Lung (tissue), 16 donors: ENCODE measurements around the gene FRAT1. TPM values are rescaled to one million over a fixed set of nuclear protein-coding genes. Genes with fewer than 3 reads are reported as not detected.

Source experiments
- ATAC-seq: fragments of 200-7000 bp; cut with Tn5 transposase; one replicate; pipeline ENCODE4 v1.9.1; 2020; ENCODE audit warnings: moderate number of reproducible peaks; ENCODE audit not compliant: insufficient read depth, low FRiP score
- DNase-seq, 3 donors: peaks; one replicate each; pipeline ENCODE4 v3.0.0-alpha.2; 2013 to 2017
- H3K27ac ChIP-seq, 2 donors: one replicate each; pipeline ENCODE4 v1.5.1; 2013; ENCODE audit warnings: mild to moderate bottlenecking in 2 of 2, moderate library complexity in 2 of 2, control low read depth in 1 of 2, inconsistent platforms in 1 of 2, low read depth in 1 of 2, low read length in 1 of 2
- H3K27me3 ChIP-seq, 3 donors: one replicate each; pipeline ENCODE4 v1.5.1; 2013; ENCODE audit warnings: low read length in 2 of 3; ENCODE audit not compliant: control insufficient read depth in 3 of 3, insufficient read depth in 3 of 3
- H3K36me3 ChIP-seq, 4 donors: one replicate each; pipeline ENCODE4 v1.5.1; 2013; ENCODE audit warnings: low read length in 4 of 4, mild to moderate bottlenecking in 1 of 4, moderate library complexity in 1 of 4; ENCODE audit not compliant: control insufficient read depth in 4 of 4, insufficient read depth in 4 of 4
- H3K4me1 ChIP-seq, 5 donors: one replicate each; pipeline ENCODE4 v1.5.1; 2013; ENCODE audit warnings: low read length in 5 of 5, mild to moderate bottlenecking in 2 of 5, moderate library complexity in 1 of 5; ENCODE audit not compliant: control insufficient read depth in 5 of 5, insufficient read depth in 5 of 5
- H3K4me3 ChIP-seq: one replicate; pipeline ENCODE4 v1.5.1; 2013; ENCODE audit warnings: mild to moderate bottlenecking, control low read depth, moderate library complexity
- H3K9ac ChIP-seq, 2 donors: one replicate each; pipeline ENCODE4 v1.5.1; 2013; ENCODE audit warnings: low read length in 2 of 2, control low read depth in 1 of 2; ENCODE audit not compliant: insufficient read depth in 1 of 2
- H3K9me3 ChIP-seq, 4 donors: one replicate each; pipeline ENCODE4 v1.5.1; 2013; ENCODE audit warnings: low read length in 3 of 4, mild to moderate bottlenecking in 1 of 4, moderate library complexity in 1 of 4; ENCODE audit not compliant: control insufficient read depth in 4 of 4, insufficient read depth in 3 of 4
- WGBS, 2 donors: extraction: QIAGEN DNeasy Blood & Tissue Kit; methylation state at CpG; one replicate each; pipeline ENCODE4 v1.1.7; 2013; 5-methylcytosine and 5-hydroxymethylcytosine counted together
- long read RNA-seq, 5 donors: transcript quantifications; one replicate each; lab custom pipeline, GENCODE V29; 2026
- polyA plus RNA-seq, 2 donors: library from polyadenylated mRNA; stranded (reverse); fragments of 200-250 nt; gene quantifications; one replicate each; pipeline ENCODE4 v1.2.1, GENCODE V29; 2013
- total RNA-seq, 2 donors: library from RNA; depleted of rRNA in 1 of 2; stranded (reverse); fragments of >200 nt in 1 of 2; gene quantifications; one replicate each; pipeline ENCODE4 v1.2.1, GENCODE V29; 2014 to 2021
- TF ChIP-seq, protein P1 (sequence below): IDR thresholded peaks from 2 replicates; pipeline ENCODE4 v1.5.1; 2012; ENCODE audit warnings: mild to moderate bottlenecking; ENCODE audit errors: control extremely low read depth, extremely low read depth
- donor health status: control.
- donor health status: control.
- donor health status: Bipolar disorder and iron deficiency.
- donor health status: healthy.
- donor health status: DM: yes; HTN: yes; CAD: no.

The FRAT1 gene, protein sequence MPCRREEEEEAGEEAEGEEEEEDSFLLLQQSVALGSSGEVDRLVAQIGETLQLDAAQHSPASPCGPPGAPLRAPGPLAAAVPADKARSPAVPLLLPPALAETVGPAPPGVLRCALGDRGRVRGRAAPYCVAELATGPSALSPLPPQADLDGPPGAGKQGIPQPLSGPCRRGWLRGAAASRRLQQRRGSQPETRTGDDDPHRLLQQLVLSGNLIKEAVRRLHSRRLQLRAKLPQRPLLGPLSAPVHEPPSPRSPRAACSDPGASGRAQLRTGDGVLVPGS
- total RNA-seq = 10 to 100 TPM in 1 of 2 donors, 1 to 10 TPM in 1; 4.0 to 10.9 TPM
- 10 to 100 TPM in 1 of 2 donors, 1 to 10 TPM in 1; 2.3 to 14.3 TPM for polyA plus RNA-seq
- long read RNA-seq, donor 1, partial matches to known transcripts = 0 of 3 reads
- long read RNA-seq, donor 1, other reads (novel, unspliced or antisense) = 0 of 3 reads
- long read RNA-seq, donor 2, partial matches to known transcripts = 0 of 2 reads
- long read RNA-seq, donor 2, other reads (novel, unspliced or antisense) = 0 of 2 reads
- long read RNA-seq, donor 3, transcript FRAT1-201 (1 exons, 2,649 nt) = major isoform, 5 of 5 reads
- long read RNA-seq, donor 3, partial matches to known transcripts = 0 of 5 reads
- long read RNA-seq, donor 3, other reads (novel, unspliced or antisense) = 0 of 5 reads
- long read RNA-seq, donor 4, partial matches to known transcripts = 0 of 2 reads
- long read RNA-seq, donor 4, other reads (novel, unspliced or antisense) = 0 of 2 reads
- long read RNA-seq, donor 5, partial matches to known transcripts = 0 of 2 reads
- long read RNA-seq, donor 5, other reads (novel, unspliced or antisense) = 0 of 2 reads

DNA sequence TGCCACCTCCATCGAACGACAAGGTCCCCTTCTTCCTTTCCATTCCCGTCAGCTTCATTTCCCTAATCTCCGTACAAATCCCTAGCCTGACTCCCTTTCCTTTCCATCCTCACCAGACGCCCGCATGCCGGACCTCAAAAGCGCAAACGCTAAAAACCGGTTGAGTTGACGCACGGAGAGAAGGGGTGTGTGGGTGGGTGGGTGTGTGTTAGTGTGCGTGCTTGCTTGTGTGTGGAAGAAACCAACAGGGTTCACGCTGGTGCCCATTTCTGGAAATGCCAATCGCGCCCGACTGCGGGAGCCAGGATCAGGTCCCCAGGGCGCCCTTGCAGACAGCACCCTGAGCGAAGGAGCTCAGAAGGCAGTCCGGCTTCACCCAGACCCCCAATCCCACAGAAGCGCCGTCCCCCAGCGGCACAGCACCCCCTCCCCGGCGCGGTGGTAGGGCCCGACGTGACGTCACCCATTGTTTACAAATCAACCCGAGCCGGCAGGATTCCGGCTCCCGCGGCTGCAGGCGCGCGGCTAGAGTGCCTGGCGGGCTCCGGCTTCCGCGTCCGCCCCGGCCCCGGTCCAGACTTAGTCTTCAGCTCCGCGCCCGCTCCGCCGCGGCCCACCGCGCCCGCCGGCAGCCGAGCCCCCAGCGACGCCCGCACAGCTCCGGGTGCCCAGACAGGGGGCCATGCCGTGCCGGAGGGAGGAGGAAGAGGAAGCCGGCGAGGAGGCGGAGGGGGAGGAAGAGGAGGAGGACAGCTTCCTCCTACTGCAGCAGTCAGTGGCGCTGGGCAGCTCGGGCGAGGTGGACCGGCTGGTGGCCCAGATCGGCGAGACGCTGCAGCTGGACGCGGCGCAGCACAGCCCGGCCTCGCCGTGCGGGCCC lies at the start of gene FRAT1:
Gene FRAT1 (plus strand): TSS at position 500 of the 880 bp plus-strand sequence. CDS start 183 bp downstream, at position 683.
- peak; percentile 86 for ATAC-seq
- H3K27me3 ChIP-seq = peaks cover 0 to 24% (median 6%) of the 10 kb centered on the region in 3 donors
- no peaks in the 10 kb centered on the region for H3K9me3 ChIP-seq
- H3K4me1 ChIP-seq = peaks cover 0 to 24% (median 3%) of the 10 kb centered on the region in 5 donors
- peak within 1 kb of the TSS; percentile 99 for H3K27ac ChIP-seq
- H3K9ac ChIP-seq = peak within 1 kb of the TSS; percentile 92 to 95
- peak within 1 kb of the TSS; percentile 93 for H3K4me3 ChIP-seq
- WGBS, 2 donors = 0 to 1% methylated on average over 60 to 79 of the region's 79 CpGs
- DNase-seq = peak; percentile 92 to 93 (median 93)
- TF ChIP-seq, protein P1, sequence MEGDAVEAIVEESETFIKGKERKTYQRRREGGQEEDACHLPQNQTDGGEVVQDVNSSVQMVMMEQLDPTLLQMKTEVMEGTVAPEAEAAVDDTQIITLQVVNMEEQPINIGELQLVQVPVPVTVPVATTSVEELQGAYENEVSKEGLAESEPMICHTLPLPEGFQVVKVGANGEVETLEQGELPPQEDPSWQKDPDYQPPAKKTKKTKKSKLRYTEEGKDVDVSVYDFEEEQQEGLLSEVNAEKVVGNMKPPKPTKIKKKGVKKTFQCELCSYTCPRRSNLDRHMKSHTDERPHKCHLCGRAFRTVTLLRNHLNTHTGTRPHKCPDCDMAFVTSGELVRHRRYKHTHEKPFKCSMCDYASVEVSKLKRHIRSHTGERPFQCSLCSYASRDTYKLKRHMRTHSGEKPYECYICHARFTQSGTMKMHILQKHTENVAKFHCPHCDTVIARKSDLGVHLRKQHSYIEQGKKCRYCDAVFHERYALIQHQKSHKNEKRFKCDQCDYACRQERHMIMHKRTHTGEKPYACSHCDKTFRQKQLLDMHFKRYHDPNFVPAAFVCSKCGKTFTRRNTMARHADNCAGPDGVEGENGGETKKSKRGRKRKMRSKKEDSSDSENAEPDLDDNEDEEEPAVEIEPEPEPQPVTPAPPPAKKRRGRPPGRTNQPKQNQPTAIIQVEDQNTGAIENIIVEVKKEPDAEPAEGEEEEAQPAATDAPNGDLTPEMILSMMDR = no peak
- no peaks in the 10 kb centered on the region for H3K36me3 ChIP-seq

DNA sequence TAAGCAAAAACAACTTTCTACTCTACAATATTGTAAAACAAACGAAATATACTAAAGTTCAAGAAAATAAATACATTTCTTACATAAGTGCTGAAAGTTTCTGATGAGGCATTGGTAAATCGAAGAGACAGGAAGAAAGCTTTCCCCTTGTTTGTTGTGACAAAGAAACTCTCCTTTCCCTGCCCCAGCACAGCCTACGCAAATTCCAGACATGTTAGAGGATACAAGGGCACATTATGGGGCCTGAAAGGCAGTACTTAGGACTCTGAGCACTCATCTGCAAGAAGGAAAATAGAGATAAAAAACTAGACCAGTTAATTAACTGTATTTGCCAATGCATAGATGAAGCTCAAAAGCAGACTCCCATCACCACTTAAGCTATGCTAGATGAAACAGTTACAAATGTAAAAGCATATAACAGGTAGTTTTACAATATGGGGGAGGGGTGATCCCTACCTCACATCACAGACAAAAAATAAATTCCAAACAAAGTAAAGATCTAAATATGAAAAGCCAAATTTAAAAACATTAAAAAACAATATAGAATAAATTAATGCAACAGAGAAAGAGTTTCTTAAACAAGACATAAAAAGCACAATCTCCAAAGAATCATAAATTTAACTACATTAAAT lies 48.4 kb upstream of the FRAT1 start:
- Histone ChIP-seq H3K27ac (no peak overlapping the region), H3K9ac (no peak overlapping the region), H3K27me3 (no peaks in the 10 kb centered on the region), H3K4me3 (no peak overlapping the region), H3K9me3 (no peaks in the 10 kb centered on the region), H3K36me3 (peaks cover 0 to 1% (median 0%) of the 10 kb centered on the region in 4 donors), H3K4me1 (no peaks in the 10 kb centered on the region)
- TF ChIP-seq, protein P1 = no peak
- ATAC-seq = no peak
- 79 to 84% methylated on average over 3 of the region's 3 CpGs for WGBS, 2 donors
- no peak for DNase-seq

DNA sequence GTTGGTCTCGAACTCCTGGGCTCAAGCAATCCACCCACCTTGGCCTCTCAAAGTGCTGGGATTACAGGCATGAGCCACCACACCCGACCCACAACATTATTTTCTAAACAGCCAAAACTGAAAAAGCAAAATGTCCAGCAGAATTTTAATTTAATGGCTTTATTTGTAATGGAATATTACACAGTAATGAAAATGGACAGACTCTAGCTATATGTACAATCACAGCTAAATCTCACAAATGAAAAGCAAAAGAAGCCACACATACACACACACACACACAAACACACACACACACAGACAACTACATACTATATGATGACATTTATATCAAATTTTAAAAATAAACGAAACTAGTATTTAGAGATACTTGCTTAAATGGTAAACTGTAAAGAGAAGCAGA lies 45.4 kb upstream of the FRAT1 start:
- ATAC-seq = no peak
- H3K9me3 ChIP-seq = no peaks in the 10 kb centered on the region
- peaks cover 0 to 1% (median 0%) of the 10 kb centered on the region in 4 donors for H3K36me3 ChIP-seq
- H3K4me1 ChIP-seq = peaks cover 0 to 4% (median 0%) of the 10 kb centered on the region in 5 donors
- TF ChIP-seq, protein P1 = no peak
- no peak overlapping the region for H3K27ac ChIP-seq
- H3K4me3 ChIP-seq = no peak overlapping the region
- WGBS, 2 donors = 98% methylated on average over 3 of the region's 3 CpGs
- DNase-seq = no peak
- no peaks in the 10 kb centered on the region for H3K27me3 ChIP-seq
- H3K9ac ChIP-seq = no peak overlapping the region
